NCI-H146 (cell line): ENCODE data around the gene COL25A1.

Experiments
- DNase-seq: peaks from one replicate; lab custom pipeline; 2025; lab: John Stamatoyannopoulos, UW

COL25A1 gene

DNA sequence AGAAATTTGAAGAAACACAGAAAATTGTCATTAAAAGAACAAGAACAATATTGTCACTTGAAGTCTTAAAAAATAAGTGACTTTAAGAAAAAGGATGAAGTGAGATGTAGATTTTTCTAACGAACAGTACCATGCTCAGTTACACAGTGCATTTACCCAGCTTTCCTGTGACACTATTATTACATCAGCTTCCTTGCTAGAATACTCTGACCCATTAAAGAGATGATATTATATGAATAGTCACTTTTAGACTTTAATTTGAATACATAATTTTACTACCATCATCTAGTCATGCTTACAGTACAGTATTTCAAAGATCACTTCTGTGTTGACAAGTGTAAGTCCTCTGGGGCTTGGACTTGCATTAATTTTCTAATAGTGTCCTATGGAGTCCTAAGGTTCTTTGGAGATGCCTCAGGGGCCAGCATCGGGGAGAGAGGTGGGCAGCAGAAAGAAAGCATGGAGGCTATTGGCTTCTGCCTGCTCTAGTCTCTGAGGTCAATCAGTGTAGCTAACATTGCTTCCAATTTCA, 10.7 kb downstream of the COL25A1 start:
- DNase-seq = no peak

DNA sequence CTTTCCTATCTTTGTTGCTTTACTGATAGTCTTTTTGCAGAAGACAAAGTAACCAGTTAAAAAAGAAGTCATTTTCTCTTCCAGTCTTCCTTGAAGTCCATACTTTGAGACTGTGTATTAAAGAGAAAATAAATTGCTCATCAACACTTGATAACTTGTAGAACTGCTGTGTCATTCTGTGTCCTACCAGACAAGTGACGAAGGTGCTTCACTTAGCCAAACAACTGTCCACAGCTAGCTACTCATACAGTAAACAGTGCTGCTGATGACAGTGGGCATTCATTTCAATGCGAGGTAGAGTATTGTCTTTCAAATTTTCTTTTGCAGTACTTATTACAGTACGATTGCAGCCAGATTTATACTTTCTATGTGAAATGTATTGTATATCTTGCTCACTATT, 11.5 kb downstream of the COL25A1 start:
- DNase-seq = no peak

DNA sequence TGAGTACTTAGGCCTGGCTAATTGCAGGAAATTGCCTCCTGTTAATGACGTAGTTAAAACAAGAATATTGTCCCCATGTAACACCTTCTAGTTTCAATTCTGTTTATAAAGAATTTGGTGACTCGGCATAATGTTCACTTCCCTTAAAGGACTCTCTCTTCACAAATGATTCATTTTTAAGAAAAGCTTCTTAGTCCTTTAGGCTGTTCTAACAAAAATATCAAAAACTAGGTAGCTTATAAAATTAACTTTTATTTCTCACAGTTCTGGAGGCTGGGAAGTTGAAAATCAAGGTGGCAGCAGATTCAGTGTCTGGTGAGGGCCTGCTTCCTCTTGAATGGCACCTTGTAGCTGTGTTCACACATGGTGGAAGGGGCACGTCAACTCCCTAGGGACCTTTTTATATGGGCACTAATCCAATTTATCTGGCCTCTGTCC, 23.8 kb downstream of the COL25A1 start:
- DNase-seq = no peak

DNA sequence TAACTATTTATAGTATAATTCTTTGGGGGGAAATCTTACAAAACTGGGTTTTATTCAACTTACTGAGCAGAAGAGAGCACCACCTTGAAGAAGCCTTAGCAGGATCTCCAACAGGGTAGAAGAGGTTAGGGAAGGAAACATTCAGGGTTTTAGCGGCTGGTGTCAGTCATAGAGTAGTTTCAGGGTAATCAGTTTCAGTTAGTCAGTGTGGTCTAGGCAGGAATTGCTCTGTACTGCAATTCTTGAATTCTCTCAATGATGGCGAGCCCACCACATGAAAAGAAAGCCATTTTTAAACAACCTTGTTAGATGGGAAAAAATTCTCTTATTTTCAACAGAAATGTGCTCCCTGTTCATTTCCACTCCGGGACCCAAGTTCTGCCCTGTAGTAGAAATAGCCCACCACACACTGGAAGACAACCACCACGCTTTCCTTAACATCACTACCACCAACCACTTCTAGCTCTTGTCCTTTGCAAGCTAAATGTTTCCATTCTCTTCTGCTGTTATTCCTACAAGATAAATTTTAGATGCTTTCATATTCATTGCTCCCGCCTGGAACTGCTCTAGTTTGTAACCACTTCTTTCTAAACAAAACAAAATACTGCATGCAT, 25.9 kb downstream of the COL25A1 start:
- DNase-seq = no peak

DNA sequence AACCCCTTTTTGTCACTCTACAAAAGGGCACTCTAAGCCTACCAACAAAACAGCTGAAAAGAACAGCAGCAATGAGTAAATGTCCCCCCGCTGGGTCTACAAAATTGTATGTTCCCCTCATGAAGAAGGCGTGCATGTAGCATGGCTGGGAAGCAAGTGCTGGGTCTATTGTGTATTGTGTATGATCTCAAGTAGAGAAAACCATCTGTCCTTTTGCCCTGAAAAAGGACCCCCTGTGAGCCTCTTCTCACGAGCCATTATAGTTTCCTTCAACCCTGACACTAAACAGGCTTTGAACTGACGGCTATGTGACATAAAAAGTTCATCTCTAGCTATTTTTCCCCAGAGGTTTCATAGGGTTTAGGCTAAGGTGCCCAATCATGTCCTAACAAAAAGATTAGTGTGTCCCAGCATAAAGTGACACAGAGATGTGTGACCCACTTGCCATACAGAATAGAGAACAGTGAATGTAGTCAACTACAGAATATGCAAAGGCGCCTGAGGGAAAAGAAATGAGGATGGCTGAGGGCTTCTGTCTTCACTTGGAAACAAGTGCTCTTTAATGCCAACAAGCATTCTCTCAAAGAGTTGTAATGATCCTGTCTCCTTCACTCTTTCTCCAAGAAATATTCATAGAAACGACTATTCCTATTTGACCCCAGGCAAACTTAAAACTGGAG, 27.3 kb downstream of the COL25A1 start:
- DNase-seq = no peak

DNA sequence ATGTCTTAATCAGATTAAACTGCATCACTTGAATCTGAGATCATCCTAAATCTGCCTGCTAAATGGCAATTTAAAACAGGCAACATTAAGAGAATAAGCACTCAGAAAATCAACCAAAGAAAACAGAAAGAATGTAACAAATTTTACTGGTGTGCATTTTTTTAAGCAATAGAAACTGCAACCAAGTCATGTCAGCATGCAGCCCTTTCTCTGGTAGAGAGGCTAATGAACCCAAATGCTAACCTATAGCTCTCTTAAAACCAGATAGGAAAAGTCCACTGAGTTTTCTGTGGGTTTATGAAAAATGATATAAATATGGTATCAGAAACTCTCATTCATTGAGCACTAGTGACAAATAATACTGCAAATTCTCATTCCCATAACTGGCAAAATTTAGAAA, 35.6 kb downstream of the COL25A1 start:
- no peak for DNase-seq

DNA sequence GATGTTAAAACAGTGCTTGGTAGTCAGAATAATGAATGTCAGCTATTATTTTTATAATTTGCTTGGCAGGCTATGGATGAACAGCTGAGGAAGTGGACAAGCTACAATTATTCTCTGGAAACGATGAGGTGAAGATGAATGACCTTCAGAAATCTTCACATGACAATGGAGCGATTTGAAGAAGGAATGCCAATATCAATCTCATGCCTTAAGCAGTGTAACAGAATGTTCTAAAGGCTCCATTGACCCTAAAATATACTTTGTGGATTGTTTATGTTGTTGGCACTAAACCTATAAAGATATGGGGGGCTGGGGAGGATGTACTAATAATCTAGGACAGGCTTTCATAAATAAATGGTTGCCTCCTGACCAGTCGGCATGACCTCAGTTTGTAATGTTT, 36.2 kb downstream of the COL25A1 start:
- DNase-seq = no peak

DNA sequence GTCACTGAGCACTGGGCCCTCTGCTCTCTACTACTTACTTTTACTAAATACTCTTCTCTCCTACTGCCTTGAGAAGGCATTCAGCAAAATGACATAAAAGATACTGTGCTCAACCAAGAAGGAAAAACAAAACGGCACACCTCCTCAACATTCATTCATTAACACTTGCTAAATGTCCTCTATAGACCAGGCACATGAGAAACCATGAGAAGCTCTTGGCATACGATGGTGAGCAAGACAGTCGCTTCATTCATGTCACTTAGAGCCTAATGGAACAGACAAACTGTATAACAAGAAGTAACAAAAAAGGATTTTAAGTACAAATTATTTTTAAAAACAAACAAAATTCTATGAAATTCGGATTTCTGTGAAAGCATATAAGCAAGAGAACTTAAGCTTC, 38.7 kb downstream of the COL25A1 start:
- DNase-seq = no peak

DNA sequence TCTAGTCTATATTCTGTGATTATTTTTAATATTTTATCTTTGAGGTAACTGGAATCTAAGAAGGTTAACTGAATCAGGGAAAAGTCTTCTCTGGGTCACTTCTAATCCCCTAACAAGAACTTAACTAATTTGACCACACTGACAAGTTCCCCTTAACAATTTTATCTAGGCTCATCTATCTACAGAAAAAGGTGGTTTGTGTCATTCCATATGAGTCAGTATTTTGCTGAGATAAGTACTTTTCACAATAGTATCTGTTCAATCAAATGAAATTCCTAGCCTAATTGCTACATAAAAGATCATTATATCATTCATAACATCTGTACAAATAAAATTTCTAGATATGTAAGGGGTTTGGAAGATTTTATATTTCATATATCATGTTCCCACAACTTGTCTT, 45.6 kb downstream of the COL25A1 start:
- DNase-seq = no peak

DNA sequence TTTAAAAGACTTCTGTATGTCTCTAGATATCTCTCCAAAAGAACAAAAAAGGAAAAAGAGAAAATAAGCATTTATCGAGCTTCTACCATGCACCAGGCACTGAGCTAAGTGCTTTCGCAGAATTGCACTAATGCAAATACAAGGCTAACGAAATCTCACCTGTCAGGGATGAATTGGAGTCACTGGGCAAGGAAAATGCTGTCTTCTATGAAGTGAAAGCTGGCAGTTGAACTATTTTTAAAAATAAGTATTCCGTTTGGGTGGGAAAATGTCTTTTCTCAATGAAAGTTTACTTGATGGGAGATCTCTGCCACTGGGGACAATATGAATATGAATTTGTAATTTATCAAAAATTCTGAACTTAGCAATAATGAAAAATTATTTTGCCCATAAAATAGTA, 47.6 kb downstream of the COL25A1 start:
- no peak for DNase-seq

DNA sequence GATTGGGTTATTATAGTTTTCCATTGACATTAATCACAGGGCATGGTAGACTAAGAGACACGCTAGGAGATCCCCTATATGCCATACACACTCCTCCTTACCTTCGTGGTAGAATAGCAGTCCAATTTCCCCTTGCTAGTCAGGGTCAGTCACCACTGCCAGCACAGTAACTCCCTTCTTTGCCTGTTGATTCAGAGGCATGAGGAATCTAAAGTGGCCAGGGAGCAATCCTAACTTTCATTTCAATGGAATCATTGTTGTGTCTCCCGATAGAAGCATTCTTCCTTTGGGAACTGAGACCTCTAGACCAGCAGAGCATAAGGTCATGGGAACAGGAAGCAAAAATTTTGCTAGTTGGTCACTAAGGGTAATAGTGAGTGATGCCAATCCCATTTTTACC, 51.1 kb downstream of the COL25A1 start:
- DNase-seq = no peak

DNA sequence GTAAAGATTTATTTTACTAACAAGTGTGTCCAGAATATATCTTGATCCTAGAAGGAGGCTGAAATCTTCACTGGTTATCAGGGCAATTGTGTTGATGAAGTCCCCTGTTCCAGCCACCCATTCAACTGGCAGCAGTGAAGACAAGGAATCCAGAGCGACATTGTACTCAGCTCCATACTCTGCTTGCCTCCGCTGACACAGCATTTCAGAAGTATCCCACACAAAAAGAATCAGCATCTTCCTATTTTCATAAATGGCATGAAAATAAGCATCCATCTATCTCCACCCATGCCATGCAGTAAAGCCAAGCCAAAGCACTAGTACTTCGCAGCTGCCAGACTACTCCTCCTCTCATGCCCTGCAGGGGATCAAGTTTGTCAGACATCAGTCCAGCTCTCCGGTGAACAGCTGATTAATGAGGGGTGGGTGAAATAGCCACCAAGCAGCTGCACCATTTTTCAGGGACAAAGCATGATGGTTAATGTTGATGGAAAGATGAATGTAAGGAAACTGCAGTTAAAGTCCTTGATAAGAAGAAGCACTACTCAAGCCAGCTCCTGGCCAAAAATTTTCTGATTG, 54.0 kb downstream of the COL25A1 start:
- DNase-seq = no peak

DNA sequence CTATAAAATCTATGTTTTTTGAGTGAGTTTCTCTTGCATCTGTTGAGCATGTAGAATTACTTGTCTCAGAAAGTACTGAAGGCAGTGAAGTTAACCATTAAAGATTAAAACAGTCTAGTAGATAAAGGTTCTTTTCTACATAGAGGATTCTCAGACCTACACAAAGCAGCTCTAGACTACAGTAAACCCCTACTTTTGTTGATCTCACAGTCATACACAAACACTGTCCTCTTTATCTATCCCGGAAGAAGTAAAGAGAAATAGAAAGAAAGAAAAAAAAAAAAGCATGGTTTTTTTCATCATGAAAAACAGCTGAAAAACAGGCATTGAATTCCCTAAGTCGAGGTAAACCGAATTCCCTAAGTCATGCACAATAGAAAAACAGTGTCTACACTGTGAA, 58.6 kb downstream of the COL25A1 start:
- no peak for DNase-seq

DNA sequence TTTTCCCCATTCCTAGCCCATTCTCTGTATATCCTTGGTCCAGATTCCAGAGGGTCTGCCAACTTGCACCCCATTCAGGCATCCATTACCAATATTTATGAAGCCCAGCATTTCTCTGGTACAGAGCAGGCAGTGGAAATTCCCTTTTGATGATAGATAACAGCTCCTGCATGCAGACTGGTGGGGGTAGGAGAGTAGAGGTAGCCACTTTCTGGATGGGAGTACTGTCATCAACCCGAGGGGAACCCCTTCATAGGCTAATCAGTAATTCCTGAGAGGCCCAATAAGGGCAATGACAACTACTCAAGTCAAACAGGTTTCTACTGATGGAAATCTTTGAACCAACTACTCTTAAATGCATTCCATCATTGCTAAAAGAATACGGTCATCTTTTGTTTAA, 63.7 kb downstream of the COL25A1 start:
- DNase-seq = no peak

DNA sequence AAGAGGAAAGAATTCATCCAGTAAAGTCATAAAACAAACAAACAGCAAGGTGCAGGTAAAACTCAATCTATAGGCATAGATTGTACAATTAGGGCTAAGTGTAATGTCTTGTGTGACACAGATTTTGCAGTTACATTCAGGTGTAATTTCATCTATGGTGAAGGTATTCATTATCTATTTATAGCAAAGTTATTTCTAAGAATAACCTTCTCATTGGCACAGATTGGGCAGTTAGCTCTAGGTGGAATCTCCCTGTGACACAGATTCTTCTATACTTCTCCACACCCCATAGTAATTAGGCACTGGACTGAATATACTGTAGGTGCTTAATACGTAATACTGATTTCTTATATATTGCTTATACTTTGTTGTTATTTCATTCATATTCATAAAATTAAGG, 66.8 kb downstream of the COL25A1 start:
- no peak for DNase-seq

DNA sequence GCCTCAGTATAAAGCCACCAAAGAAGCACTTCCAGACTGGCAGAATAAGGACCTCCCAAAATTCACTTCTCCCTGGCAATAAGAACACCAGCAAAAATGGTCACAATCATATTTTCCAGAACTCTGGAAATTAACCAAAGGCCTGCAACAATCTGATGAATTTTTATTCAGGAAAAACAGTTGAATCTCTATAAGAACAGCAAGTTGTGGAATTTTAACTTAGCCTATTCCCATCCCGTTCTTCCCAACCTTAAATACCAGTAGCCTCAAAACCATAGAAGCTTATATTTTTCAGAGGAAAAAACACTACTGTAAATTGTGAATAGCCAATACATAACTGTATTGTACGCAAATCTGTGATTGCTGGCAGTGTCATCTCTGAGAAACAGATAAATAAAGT, 67.9 kb downstream of the COL25A1 start:
- no peak for DNase-seq

DNA sequence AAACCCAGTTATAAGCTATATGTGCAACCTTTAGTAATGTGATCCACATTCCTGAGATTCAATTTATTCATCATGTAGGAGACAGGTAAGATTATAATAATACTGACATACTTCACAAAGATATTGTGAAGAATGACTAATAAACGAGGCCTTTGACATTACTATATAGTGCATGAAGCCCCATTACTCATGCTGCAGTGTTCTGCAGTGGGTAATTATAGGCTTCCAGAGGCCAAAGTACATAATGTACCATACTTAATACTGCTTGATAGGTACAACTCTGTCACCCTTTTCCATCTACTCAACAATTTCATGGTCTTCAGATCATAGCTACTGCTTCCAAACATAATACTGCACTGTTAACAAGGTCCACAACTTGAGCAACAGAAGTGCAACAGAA, 68.9 kb downstream of the COL25A1 start:
- no peak for DNase-seq

DNA sequence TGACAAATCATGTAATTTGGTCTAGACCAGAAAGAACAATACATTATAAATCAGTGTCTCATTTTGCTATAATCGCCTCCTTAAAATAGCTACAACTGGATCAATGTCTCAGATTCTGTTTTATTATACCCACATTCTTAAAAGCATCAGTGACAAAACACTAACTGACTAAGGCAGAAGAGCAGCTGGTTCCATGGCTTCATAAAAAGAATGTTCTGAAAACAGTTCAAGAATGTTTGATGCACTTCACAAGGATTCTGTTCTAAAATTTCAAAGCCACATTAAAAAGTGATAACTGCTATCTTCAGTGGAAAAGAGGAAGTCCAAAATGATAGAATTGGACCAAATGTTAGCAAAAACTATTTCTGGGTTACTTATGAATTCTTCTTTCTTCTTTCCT, 69.8 kb downstream of the COL25A1 start:
- no peak for DNase-seq

DNA sequence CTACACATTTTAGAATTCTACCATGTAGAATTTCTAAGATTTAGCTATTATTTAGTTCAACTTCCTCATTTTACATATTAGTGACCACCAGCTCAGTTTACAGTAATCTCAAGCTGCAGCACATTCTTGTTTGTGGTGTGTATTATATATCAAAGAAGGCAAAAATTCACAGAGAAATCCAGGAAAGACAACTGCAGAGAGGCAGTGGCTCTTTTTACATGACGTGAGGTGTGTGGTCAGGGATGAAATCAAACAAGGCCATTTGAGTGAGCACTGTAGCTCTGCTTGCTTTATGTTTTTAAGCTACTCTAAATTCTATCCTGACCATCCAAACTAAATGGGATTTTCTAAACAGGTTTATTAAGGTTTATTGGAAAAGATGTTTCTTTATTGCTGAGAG, 71.1 kb downstream of the COL25A1 start:
- no peak for DNase-seq

DNA sequence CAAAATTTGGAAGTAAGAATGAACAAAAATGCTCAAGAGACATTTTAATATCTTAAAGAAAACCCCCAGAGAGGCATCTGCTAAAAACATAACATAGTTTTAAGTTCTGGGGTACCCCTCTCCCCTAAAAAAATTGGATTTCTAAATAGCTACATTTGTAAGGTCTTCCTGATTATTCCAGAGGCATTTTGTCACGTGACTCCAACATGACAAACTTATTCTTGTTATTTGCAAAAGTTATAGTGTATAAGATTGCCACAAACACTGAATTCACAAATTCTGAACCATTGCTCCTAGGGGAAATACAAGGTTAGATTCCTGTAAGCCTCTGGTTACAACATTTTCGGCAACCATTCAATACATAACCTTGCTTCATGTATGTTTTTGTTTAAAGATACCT, 73.4 kb downstream of the COL25A1 start:
- no peak for DNase-seq

DNA sequence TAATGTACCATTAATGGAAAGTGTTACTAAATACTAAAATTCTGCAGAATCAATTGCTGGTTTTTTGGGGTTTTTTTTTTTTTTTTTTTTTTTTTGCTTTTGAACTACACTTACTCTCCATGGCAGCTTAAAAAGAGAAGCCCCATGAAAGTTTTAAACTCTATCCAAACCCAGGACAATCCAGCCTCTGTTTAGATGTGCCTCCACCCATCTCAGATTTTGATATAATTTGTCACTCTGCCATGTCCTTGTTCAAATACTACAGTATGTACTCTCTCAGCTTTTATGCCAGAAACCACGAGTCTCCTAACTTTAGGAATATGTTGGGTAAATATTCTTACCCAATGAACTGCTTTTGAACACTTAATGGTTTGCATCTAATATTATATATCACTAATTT, 84.2 kb downstream of the COL25A1 start:
- no peak for DNase-seq

DNA sequence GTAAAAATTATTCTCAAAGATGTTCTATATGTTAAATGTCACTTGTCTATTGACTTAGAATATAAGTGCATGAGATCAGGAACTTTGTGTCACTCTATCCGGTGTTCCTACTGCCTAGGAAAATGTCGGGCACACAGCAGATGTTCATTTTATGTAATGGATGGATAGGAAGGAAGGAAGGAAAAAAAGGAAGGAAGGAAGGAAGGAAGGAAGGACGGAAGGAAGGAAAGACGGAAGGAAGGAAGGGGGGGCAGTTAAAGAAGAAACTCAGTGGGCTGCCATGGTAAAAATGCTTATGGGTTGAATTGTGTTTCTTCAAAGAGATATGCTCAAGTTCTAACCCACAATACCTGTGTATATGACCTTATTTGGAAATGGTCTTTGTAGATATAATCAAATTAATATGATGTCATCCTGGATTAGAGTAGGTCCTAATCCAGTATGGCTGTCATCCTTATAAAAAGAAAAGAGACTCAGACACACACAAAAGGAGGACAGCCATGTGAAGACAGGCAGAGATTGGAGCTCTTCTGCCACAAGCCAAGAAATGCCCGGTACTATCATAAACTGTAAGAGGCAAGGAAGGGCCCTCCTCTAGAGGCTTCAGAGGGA, 86.3 kb downstream of the COL25A1 start:
- DNase-seq = no peak

DNA sequence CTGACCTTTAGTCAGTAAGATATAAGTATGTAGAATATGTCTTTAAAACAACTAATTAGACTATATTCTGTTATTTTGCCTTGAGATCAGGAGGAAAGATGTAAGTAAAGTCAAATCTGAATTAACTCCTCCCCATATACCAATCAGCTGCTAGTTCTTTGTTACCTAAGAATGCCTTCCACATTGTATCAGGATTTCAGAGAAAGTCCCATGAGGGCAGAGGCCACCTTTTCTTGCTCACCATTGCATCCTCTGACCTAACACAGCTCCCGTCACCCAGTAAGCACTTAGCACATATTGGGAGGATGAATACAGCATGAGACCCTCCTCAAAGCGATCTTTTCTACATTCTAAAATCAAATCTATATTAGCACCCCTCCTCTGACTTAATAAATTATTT, 87.0 kb downstream of the COL25A1 start:
- DNase-seq = no peak
